Vagina (tissue), 2 donors: ENCODE data around the gene PANX1. TPM values are rescaled to one million over a fixed set of nuclear protein-coding genes. Genes with fewer than 3 reads are reported as not detected.

ENCODE experiments used
- DNase-seq, 2 donors: peaks; one replicate each; pipeline ENCODE4 v3.0.0-alpha.2; 2017; ENCODE audit errors: extremely low spot score in 2 of 2
- H3K27ac ChIP-seq: fragments of 200-600 bp; sonication (generic); one replicate; pipeline ENCODE4 v1.5.1; 2019
- H3K27me3 ChIP-seq: fragments of 200-600 bp; sonication (generic); one replicate; pipeline ENCODE4 v1.5.1; 2019
- H3K36me3 ChIP-seq, 2 donors: fragments of 200-600 bp; sonication (generic); one replicate each; pipeline ENCODE4 v1.5.1; 2017 to 2019
- H3K4me1 ChIP-seq: fragments of 200-600 bp; sonication (generic); one replicate; pipeline ENCODE4 v1.5.1; 2019
- H3K4me3 ChIP-seq, 2 donors: fragments of 200-600 bp; sonication (generic); 1 replicate in 1 of 2; 2 replicates in 1 of 2; pipeline ENCODE4 v1.5.1; 2016 to 2019
- H3K9me3 ChIP-seq: fragments of 200-600 bp; sonication (generic); one replicate; pipeline ENCODE4 v1.5.1; 2019
- CTCF ChIP-seq, 3 experiments: fragments of 450-650 bp in 2 of 3; fragments of 200-600 bp in 1 of 3; sonication (generic) in 1 of 3; IDR thresholded peaks; one replicate each; pipeline ENCODE4 v1.5.1; 2017 to 2019; ENCODE audit warnings: antibody characterized with exemption in 3 of 3, mild to moderate bottlenecking in 2 of 3, moderate library complexity in 2 of 3
- POLR2A ChIP-seq, 2 donors: fragments of 450-650 bp; IDR thresholded peaks; one replicate each; pipeline ENCODE4 v1.6.1; 2017; ENCODE audit warnings: antibody characterized with exemption in 2 of 2, mild to moderate bottlenecking in 2 of 2, moderate library complexity in 2 of 2
- POLR2AphosphoS5 ChIP-seq, 2 donors: sonication (generic); formaldehyde crosslinking; IDR thresholded peaks; one replicate each; pipeline ENCODE4 v1.9.0; 2017; ENCODE audit warnings: antibody characterized with exemption in 2 of 2, mild to moderate bottlenecking in 2 of 2, low read depth in 1 of 2; ENCODE audit not compliant: insufficient read depth in 1 of 2
- intact Hi-C: fragments of 100-400 bp; cut with DNase I; formaldehyde crosslinking; loops from one replicate; pipeline ENCODE4 v1.15.1; 2023
- total RNA-seq: library from RNA; depleted of rRNA; stranded (reverse); fragments of >200 nt; gene quantifications from one replicate; pipeline ENCODE4 v1.2.3, GENCODE V29; 2016

PANX1 gene
- total RNA-seq, 1 donor from 2014 or later: 18.9 TPM

GRCh38 chr11:94218372-94218771 lies 89.7 kb downstream of the PANX1 start:
- Histone ChIP-seq H3K4me3 (no peak overlapping the region), H3K27me3 (no peaks in the 10 kb centered on the region), H3K27ac (no peak overlapping the region), H3K36me3 (no peaks in the 10 kb centered on the region), H3K9me3 (peaks cover 13% of the 10 kb centered on the region), H3K4me1 (no peaks in the 10 kb centered on the region)
- DNase-seq: no peak
- TF ChIP-seq CTCF (IDR thresholded peaks at IDR 0.05) (no peak), POLR2AphosphoS5 (IDR thresholded peaks at IDR 0.05; ENCODE audit: insufficient read depth in 1 of 2, low read depth in 1 of 2) (no peak), POLR2A (IDR thresholded peaks at IDR 0.05) (no peak)
- intact Hi-C loops: no loop called here

GRCh38 chr11:94219771-94220170 lies 91.1 kb downstream of the PANX1 start:
- H3K4me3 ChIP-seq: no peak overlapping the region
- intact Hi-C loops: no loop called here
- peaks cover 13% of the 10 kb centered on the region for H3K9me3 ChIP-seq
- no peaks in the 10 kb centered on the region for H3K36me3 ChIP-seq
- no peak for DNase-seq
- no peak for TF ChIP-seq POLR2AphosphoS5 (IDR thresholded peaks at IDR 0.05; ENCODE audit: insufficient read depth in 1 of 2, low read depth in 1 of 2)
- H3K27me3 ChIP-seq: no peaks in the 10 kb centered on the region
- no peak overlapping the region for H3K27ac ChIP-seq
- H3K4me1 ChIP-seq: no peaks in the 10 kb centered on the region

GRCh38 chr11:94224078-94224477 lies 95.4 kb downstream of the PANX1 start:
- no peak for DNase-seq
- Histone ChIP-seq H3K9me3 (peaks cover 7% of the 10 kb centered on the region), H3K27ac (no peak overlapping the region), H3K4me3 (no peak overlapping the region), H3K4me1 (no peaks in the 10 kb centered on the region), H3K27me3 (no peaks in the 10 kb centered on the region), H3K36me3 (no peaks in the 10 kb centered on the region)
- TF ChIP-seq POLR2AphosphoS5 (IDR thresholded peaks at IDR 0.05; ENCODE audit: insufficient read depth in 1 of 2, low read depth in 1 of 2) (no peak), CTCF (IDR thresholded peaks at IDR 0.05) (no peak), POLR2A (IDR thresholded peaks at IDR 0.05) (no peak)
- intact Hi-C loops: no loop called here

Other genes starting within 250 kb of the PANX1 start
- gene HEPHL1, start 107.5 kb upstream of the PANX1 start, total RNA-seq: 1.7 TPM
- not detected for gene IZUMO1R, start 175.7 kb downstream of the PANX1 start, total RNA-seq